Stimulated activated naive CD4-positive, alpha-beta T cell treated with Interleukin-2 at 50 U/mL for 16 hours (primary cell): ENCODE results near the gene SASH1.

ENCODE experiments used
- DNase-seq: peaks from one replicate; lab custom pipeline; 2025; lab: John Stamatoyannopoulos, UW

Gene SASH1

GRCh38 chr6:148432462-148433195, 90.0 kb downstream of the SASH1 start:
- DNase-seq: no peak

- no peak for DNase-seq
These were observed 92.7 kb downstream of the SASH1 start for GRCh38 chr6:148435386-148435785.

GRCh38 chr6:148436466-148436865, 93.8 kb downstream of the SASH1 start:
- DNase-seq: no peak

GRCh38 chr6:148438632-148439031, 96.0 kb downstream of the SASH1 start:
- no peak for DNase-seq

- no peak for DNase-seq
These were observed 97.4 kb downstream of the SASH1 start for GRCh38 chr6:148440016-148440415.

- DNase-seq: no peak
These were observed 98.3 kb downstream of the SASH1 start for GRCh38 chr6:148440877-148441453.

GRCh38 chr6:148441454-148441911, 98.8 kb downstream of the SASH1 start:
- no peak for DNase-seq

GRCh38 chr6:148443798-148444560, 101.3 kb downstream of the SASH1 start:
- DNase-seq: no peak

- no peak for DNase-seq
These were observed 102.5 kb downstream of the SASH1 start for GRCh38 chr6:148445116-148445515.

- no peak for DNase-seq
These were observed 103.0 kb downstream of the SASH1 start for GRCh38 chr6:148445620-148446019.

- DNase-seq: no peak
These were observed 104.0 kb downstream of the SASH1 start for GRCh38 chr6:148446681-148447080.

GRCh38 chr6:148447521-148448230, 105.0 kb downstream of the SASH1 start:
- no peak for DNase-seq

GRCh38 chr6:148448369-148449012, 105.9 kb downstream of the SASH1 start:
- DNase-seq: no peak

- no peak for DNase-seq
These were observed 108.2 kb downstream of the SASH1 start for GRCh38 chr6:148450866-148451265.

- DNase-seq: peak; percentile 12
These were observed 109.1 kb downstream of the SASH1 start for GRCh38 chr6:148451690-148452089.

GRCh38 chr6:148452876-148453275, 110.2 kb downstream of the SASH1 start:
- DNase-seq: no peak

- no peak for DNase-seq
These were observed 111.3 kb downstream of the SASH1 start for GRCh38 chr6:148453906-148454305.

- no peak for DNase-seq
These were observed 112.6 kb downstream of the SASH1 start for GRCh38 chr6:148455225-148455624.

GRCh38 chr6:148455674-148456558, 113.3 kb downstream of the SASH1 start:
- no peak for DNase-seq

GRCh38 chr6:148457137-148457842, 114.7 kb downstream of the SASH1 start:
- no peak for DNase-seq
